HUES6 (cell line): ENCODE measurements around the gene PDE8B.

Experiments used
- H3K27ac ChIP-seq: 2 replicates; pipeline ENCODE4 v1.7.0; 2013; ENCODE audit warnings: low read depth, mild to moderate bottlenecking, low read length, inconsistent platforms
- H3K27me3 ChIP-seq: 2 replicates; pipeline ENCODE4 v1.6.1; 2013; ENCODE audit warnings: low read length; ENCODE audit not compliant: control insufficient read depth, insufficient read depth
- H3K36me3 ChIP-seq: 2 replicates; pipeline ENCODE4 v1.6.1; 2013; ENCODE audit warnings: low read length; ENCODE audit not compliant: control insufficient read depth, insufficient read depth
- H3K4me1 ChIP-seq: 2 replicates; pipeline ENCODE4 v1.6.1; 2013; ENCODE audit warnings: low read length; ENCODE audit not compliant: control insufficient read depth, insufficient read depth
- H3K4me3 ChIP-seq: 2 replicates; pipeline ENCODE4 v1.5.1; 2013; ENCODE audit warnings: low read depth, low read length
- H3K9ac ChIP-seq: one replicate; pipeline ENCODE4 v1.6.1; 2013; ENCODE audit warnings: mild to moderate bottlenecking, low read length
- H3K9me3 ChIP-seq: 2 replicates; pipeline ENCODE4 v1.6.1; 2013; ENCODE audit warnings: low read depth, low read length; ENCODE audit not compliant: control insufficient read depth, insufficient read depth

Gene PDE8B

DNA sequence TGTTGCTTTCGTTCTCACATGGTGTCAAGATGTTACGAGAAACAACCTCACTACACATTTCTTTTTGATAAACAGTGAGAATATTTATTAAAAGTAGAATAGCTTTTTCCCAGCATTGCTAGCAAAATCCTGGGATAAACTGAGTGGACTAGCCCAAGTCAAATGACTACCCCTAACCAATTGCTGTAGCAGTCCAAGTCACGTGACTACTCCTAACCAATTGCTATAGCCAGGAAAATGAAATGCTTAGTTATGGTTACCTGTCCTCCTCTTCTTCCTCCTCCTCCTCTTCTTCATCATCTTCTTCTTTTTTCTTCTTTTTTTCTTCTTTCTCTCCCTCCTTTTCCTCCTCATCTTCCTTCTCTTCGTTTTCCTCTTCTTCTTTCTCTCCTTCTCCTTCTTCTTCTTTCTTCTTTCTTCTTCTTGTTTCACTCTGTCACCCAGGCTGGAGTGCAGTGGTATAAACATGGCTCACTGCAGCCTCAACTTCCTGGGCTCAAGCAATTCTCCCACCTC is 85.4 kb downstream of the PDE8B start:
- Histone ChIP-seq H3K36me3 (no peaks in the 10 kb centered on the region), H3K9me3 (no peaks in the 10 kb centered on the region), H3K9ac (no peak overlapping the region)

DNA sequence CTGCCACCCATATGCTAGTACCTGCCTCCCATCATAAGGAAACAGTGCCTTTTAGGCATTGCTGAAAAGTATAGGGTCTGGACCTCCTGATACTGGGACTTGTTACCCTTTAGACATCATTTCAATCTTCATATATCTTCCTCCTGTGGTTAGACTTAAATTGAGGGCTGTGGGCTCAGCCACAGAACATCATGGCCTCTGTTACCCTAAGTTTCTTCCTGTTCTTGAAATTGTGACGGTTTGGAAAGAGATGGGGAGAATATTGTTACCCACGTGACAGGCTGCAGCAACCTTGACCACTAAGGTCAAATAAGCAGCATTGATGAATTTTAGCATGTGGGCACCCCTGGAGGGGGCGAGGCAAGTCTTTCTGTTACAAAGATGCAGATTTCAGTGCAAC is 87.7 kb downstream of the PDE8B start:
- H3K4me1 ChIP-seq, result no peaks in the 10 kb centered on the region
- H3K36me3 ChIP-seq, result no peaks in the 10 kb centered on the region
- H3K27ac ChIP-seq, result no peak overlapping the region
- H3K9ac ChIP-seq, result no peak overlapping the region
- H3K9me3 ChIP-seq, result no peaks in the 10 kb centered on the region
- H3K27me3 ChIP-seq, result no peaks in the 10 kb centered on the region
- H3K4me3 ChIP-seq, result no peak overlapping the region

More for the DNA sequence above, 85.4 kb downstream of the PDE8B start:
- Histone ChIP-seq H3K27me3 (no peaks in the 10 kb centered on the region), H3K4me3 (no peak overlapping the region), H3K27ac (no peak overlapping the region), H3K4me1 (no peaks in the 10 kb centered on the region)

DNA sequence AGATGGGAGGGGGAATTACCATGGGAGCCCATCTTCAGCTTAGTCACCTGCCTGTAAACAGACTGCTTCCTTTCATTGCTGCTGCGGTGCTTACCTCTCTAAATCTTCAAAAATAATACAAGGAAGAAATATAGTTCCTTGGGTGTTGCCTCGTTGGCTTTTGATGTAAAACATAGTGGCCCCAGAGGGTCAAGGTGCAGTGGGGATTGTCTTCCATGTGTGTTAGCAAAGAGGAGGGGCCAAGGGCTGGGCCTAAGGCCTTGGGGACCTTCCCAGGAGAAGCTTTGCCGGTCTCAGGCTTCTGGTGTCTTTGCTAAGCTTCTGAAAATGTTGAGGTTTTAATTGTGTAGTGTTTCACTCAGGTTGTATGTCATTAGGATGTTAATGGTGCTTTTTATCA is 90.0 kb downstream of the PDE8B start:
- H3K36me3 ChIP-seq, result no peaks in the 10 kb centered on the region

DNA sequence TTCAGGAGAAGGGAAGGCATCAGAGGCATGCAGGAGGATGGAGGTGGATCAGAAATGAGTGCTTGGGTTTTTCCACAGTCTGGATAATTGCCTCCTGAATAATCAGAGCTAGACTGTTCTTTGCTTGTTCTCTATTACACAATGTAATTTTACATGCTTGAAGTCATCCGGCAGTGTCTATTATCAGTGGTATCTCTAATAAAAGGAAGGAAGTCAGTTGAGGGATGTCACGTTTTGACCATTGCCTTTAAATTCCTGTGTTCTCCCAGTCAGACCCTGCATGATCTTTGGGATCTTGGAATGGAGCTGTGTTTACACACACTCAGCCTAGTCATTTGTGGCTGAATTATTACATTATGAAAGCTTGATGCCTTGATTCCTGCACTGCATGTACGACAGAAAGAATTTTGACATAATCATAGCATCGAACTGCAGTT is 91.0 kb downstream of the PDE8B start:
- Histone ChIP-seq H3K4me3 (no peak overlapping the region), H3K27ac (no peak overlapping the region), H3K9ac (no peak overlapping the region), H3K36me3 (no peaks in the 10 kb centered on the region), H3K4me1 (no peaks in the 10 kb centered on the region), H3K9me3 (no peaks in the 10 kb centered on the region), H3K27me3 (peaks cover 2% of the 10 kb centered on the region; the same call in 1 of the 2 replicates)

More for the DNA sequence above, 90.0 kb downstream of the PDE8B start:
- H3K9me3 ChIP-seq, result no peaks in the 10 kb centered on the region
- no peak overlapping the region for H3K4me3 ChIP-seq
- H3K27me3 ChIP-seq, result no peaks in the 10 kb centered on the region
- H3K27ac ChIP-seq, result no peak overlapping the region
- H3K9ac ChIP-seq, result no peak overlapping the region
- H3K4me1 ChIP-seq, result no peaks in the 10 kb centered on the region

DNA sequence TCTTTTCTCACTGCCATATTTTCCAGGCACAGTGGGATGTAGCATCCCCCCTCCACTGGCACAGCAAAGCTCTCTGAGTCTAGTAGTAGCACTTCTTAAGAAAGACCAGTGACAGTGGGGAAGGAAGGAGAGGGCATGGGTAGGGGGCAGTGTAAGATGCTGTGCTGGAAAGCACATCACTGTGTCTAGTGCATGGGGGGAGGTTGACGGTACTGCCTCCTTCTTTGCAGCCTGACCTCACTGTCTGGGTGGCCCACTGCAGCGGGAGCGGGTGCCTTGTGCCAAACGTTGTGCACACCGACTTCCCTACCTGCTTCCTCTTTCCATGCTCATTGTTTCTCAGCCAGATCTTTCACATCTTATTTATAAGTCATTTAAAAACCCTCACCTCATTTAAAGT is 91.8 kb downstream of the PDE8B start:
- no peaks in the 10 kb centered on the region for H3K4me1 ChIP-seq
- no peaks in the 10 kb centered on the region for H3K9me3 ChIP-seq
- H3K36me3 ChIP-seq, result no peaks in the 10 kb centered on the region
- no peak overlapping the region for H3K9ac ChIP-seq
- H3K4me3 ChIP-seq, result no peak overlapping the region
- H3K27me3 ChIP-seq, result peaks cover 10% of the 10 kb centered on the region; the same call in 1 of the 2 replicates
- no peak overlapping the region for H3K27ac ChIP-seq

DNA sequence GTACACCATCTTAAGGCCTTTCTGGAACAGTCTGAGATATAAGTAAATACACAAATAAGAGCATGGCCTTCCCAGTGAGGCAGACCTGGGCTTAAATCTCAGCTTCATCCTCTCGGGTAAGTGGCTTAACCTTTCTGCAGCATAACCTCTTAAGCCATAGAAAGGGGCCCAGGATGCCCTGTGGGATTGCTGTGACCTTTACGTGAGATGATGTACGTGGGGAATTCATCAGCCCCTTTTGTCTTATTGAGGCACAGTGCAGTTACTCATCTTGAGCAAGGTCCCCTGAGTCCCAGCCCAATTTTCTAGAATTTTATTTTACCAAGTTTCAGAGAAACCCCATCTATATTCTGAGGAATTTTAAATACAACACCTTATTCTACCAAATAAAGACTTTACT is 92.2 kb downstream of the PDE8B start:
- Histone ChIP-seq H3K27ac (no peak overlapping the region), H3K4me1 (no peaks in the 10 kb centered on the region), H3K9ac (no peak overlapping the region), H3K4me3 (no peak overlapping the region), H3K36me3 (no peaks in the 10 kb centered on the region), H3K27me3 (peaks cover 10% of the 10 kb centered on the region; the same call in 1 of the 2 replicates), H3K9me3 (no peaks in the 10 kb centered on the region)

DNA sequence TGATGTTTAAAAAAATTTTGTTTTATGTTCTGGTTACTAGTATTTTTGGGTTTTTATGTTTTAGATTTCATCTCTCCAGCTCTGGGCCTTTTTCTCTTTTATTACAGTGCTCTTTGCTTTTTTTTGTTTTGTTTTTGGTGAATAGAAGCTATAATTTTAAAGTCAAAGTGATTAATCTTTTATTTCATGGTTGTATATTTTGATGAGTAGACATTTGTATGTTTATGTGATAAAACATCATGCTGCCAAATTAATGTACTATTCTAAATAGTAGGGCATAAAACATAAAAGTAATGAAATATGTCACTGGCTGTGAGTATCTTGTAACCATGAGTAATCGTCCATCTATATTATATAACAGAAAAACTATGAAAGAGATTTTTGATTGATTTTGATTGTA is 93.9 kb downstream of the PDE8B start:
- H3K4me3 ChIP-seq, result no peak overlapping the region

DNA sequence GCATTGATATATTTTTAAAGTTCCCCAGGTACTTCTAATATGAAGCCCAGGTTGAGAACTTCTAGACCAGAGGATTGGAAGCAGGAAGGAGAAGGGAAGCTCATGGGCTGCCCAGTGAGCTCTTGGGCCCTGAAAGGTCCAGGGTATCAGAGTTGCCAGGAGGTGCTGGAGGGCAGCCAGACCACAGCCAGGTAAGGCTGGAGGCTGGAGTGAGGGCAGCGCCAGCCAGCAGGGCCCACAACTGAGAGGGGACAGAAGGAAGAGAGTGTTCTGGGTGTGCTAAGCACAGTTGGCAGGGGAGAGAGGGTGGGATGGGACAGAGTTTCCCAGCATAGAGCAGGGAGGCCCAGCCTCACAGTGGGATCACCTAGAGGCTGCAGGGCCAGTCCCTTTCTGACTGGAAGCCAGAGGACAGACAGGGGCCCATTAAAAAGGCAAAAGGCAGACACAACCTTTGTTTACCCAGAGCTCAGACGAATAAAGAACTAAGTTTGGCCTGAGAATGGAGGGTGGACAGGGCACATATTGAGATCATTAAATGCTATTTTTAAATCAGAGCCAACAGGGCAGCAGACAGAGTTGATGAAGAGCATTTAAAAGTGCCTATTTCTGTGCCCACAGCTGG is 94.9 kb downstream of the PDE8B start:
- Histone ChIP-seq H3K9me3 (no peaks in the 10 kb centered on the region), H3K9ac (no peak overlapping the region), H3K27me3 (peaks cover 10% of the 10 kb centered on the region; the same call in 1 of the 2 replicates), H3K4me1 (no peaks in the 10 kb centered on the region), H3K36me3 (no peaks in the 10 kb centered on the region), H3K4me3 (no peak overlapping the region), H3K27ac (no peak overlapping the region)

More for the DNA sequence above, 93.9 kb downstream of the PDE8B start:
- no peaks in the 10 kb centered on the region for H3K9me3 ChIP-seq
- H3K36me3 ChIP-seq, result no peaks in the 10 kb centered on the region
- H3K27ac ChIP-seq, result no peak overlapping the region
- peaks cover 10% of the 10 kb centered on the region; the same call in 1 of the 2 replicates for H3K27me3 ChIP-seq
- no peak overlapping the region for H3K9ac ChIP-seq
- no peaks in the 10 kb centered on the region for H3K4me1 ChIP-seq

DNA sequence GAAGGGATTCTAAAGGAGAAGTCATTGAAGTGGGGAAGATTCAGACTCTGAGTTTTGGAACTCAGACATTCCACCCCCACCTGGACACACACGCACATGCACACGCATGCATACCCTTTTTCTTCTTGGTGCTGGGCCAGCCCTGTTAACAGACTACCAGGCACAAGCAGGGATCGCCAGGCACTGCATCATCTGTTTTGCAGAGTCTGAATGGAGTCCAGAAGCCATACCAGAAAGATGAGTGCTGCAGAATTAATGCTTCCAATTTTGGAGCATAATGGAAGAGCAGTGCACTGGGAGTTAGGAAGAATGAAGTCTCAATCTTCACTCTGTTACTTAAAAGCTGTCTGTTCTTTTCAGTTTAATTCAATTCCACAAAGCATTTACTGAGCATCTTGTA is 95.5 kb downstream of the PDE8B start:
- H3K9me3 ChIP-seq, result no peaks in the 10 kb centered on the region
- no peak overlapping the region for H3K9ac ChIP-seq
- no peaks in the 10 kb centered on the region for H3K4me1 ChIP-seq
- no peak overlapping the region for H3K27ac ChIP-seq
- no peaks in the 10 kb centered on the region for H3K36me3 ChIP-seq
- no peak overlapping the region for H3K4me3 ChIP-seq
- peaks cover 10% of the 10 kb centered on the region; the same call in 1 of the 2 replicates for H3K27me3 ChIP-seq

DNA sequence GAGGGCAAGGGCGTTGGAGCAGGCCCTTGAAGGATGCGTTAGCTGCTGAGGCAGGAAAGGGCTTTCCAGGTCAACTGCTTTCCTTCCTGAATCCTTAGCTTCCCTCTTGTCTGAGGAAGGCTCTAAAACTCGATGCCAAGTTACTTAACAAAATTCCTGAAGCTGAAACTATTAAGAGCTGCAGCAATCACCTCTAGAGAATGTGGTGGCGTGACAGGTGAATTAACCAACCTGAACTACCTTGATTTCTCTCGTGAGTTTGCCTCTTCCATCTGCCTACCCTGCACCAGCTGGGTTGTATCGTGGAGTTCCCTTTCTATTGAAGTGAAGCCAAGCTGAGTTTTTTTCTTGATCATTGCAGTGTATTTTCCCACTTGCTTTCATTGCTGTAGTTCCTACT is 96.1 kb downstream of the PDE8B start:
- Histone ChIP-seq H3K4me1 (no peaks in the 10 kb centered on the region), H3K4me3 (no peak overlapping the region)

DNA sequence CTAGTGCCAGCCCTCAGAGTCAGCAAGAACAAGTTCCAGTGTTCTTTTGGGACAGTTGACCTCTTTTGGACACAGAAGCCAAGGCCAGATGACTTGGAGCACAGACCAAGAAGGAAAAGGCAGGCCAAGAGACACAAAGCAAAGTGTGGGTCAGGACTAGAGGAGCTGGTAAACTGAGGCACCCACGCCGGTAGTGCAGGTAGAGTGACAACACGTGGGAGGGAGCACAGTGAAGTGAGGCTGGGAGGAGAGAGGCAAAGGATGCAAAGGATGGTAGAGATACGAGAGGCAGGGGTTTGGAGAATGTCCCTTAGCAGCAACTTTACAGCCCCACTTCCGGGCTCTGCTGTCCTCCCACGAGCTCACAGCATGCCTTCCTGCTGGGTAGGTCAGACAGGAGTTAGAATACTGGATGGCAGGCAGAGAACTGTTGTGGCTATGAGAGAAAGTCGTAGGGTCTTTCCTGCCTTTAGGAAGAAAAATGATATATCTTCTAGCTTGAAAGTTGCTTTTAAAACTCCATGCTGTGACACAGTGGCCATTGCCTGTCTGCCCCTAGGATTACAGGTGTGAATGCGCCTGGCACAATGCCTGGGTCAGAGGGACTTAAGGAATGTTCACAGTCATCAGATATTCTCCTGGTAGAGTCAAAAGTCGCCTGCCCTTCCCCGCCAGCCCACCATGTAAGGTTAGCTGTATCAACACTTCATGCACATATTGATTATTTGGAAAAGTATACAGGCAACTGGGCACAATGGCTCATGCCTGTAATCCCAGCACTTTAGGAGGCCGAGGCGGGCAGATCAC is 97.9 kb downstream of the PDE8B start:
- Histone ChIP-seq H3K9me3 (no peaks in the 10 kb centered on the region), H3K27ac (no peak overlapping the region), H3K36me3 (no peaks in the 10 kb centered on the region), H3K4me3 (no peak overlapping the region), H3K9ac (no peak overlapping the region), H3K4me1 (no peaks in the 10 kb centered on the region), H3K27me3 (peaks cover 10% of the 10 kb centered on the region; the same call in 1 of the 2 replicates)

More for the DNA sequence above, 96.1 kb downstream of the PDE8B start:
- Histone ChIP-seq H3K9me3 (no peaks in the 10 kb centered on the region), H3K36me3 (no peaks in the 10 kb centered on the region), H3K9ac (no peak overlapping the region), H3K27ac (no peak overlapping the region), H3K27me3 (peaks cover 10% of the 10 kb centered on the region; the same call in 1 of the 2 replicates)
